Neural crest cell (in vitro differentiated cells): ENCODE results near the gene KCNG4. TPM values are rescaled to one million over a fixed set of nuclear protein-coding genes. Genes with fewer than 3 reads are reported as not detected.

Experiments
- DNase-seq: peaks from one replicate; pipeline ENCODE4 v3.0.0; 2021; ENCODE audit warnings: low read depth, mixed read lengths, low spot score
- H3K27ac Mint-ChIP-seq: one replicate; pipeline ENCODE4 v1.8.0; 2021; ENCODE audit warnings: mild to moderate bottlenecking, mixed read lengths; ENCODE audit not compliant: unreplicated experiment
- H3K27me3 Mint-ChIP-seq: 2 replicates; pipeline ENCODE4 v1.8.0; 2021; ENCODE audit warnings: low read depth, mild to moderate bottlenecking, mixed read lengths
- H3K36me3 Mint-ChIP-seq: 2 replicates; pipeline ENCODE4 v1.8.0; 2021; ENCODE audit warnings: low read depth, mild to moderate bottlenecking, mixed read lengths
- H3K4me1 Mint-ChIP-seq: 2 replicates; pipeline ENCODE4 v1.8.0; 2021; ENCODE audit warnings: mixed read lengths
- H3K4me3 Mint-ChIP-seq: one replicate; pipeline ENCODE4 v1.8.0; 2021; ENCODE audit warnings: mild to moderate bottlenecking, mixed read lengths
- H3K9me3 Mint-ChIP-seq: 2 replicates; pipeline ENCODE4 v1.8.0; 2021; ENCODE audit warnings: mixed read lengths
- CTCF ChIP-seq: fragments of 200-600 bp; sonication (generic); conservative IDR thresholded peaks from 2 replicates; pipeline ENCODE4 v1.5.0; 2021; ENCODE audit warnings: antibody characterized with exemption, mild to moderate bottlenecking
- total RNA-seq: library from RNA; stranded (reverse); gene quantifications from 2 replicates; pipeline ENCODE4 v1.2.1, GENCODE V29; 2021

Gene KCNG4
- total RNA-seq, 1 donor from 2014 or later, result not detected

- Mint-ChIP-seq H3K36me3 (no peaks in the 10 kb centered on the region), H3K27ac (no peak overlapping the region), H3K4me3 (no peak overlapping the region), H3K27me3 (peaks cover 6% of the 10 kb centered on the region), H3K9me3 (no peaks in the 10 kb centered on the region), H3K4me1 (peaks cover 12% of the 10 kb centered on the region)
- no peak for TF ChIP-seq CTCF
- peak; percentile 54 for DNase-seq
These were observed 26.6 kb upstream of the KCNG4 start for GRCh38 chr16:84266451-84266850.

GRCh38 chr16:84262939-84263338, 23.1 kb upstream of the KCNG4 start:
- Mint-ChIP-seq H3K27ac (no peak overlapping the region), H3K4me3 (no peak overlapping the region), H3K36me3 (no peaks in the 10 kb centered on the region), H3K27me3 (peaks cover 3% of the 10 kb centered on the region), H3K4me1 (peaks cover 8% of the 10 kb centered on the region), H3K9me3 (no peaks in the 10 kb centered on the region)
- DNase-seq, result no peak
- TF ChIP-seq CTCF, result no peak

GRCh38 chr16:84262031-84262430, 22.2 kb upstream of the KCNG4 start:
- Mint-ChIP-seq H3K4me1 (peaks cover 8% of the 10 kb centered on the region), H3K27ac (no peak overlapping the region), H3K36me3 (no peaks in the 10 kb centered on the region), H3K27me3 (peaks cover 8% of the 10 kb centered on the region), H3K9me3 (no peaks in the 10 kb centered on the region), H3K4me3 (no peak overlapping the region)
- DNase-seq, result no peak
- TF ChIP-seq CTCF, result no peak

- no peak for DNase-seq
- Mint-ChIP-seq H3K9me3 (peaks cover 3% of the 10 kb centered on the region), H3K27ac (no peak overlapping the region), H3K27me3 (peaks cover 13% of the 10 kb centered on the region), H3K4me3 (no peak overlapping the region), H3K36me3 (no peaks in the 10 kb centered on the region), H3K4me1 (no peaks in the 10 kb centered on the region)
- no peak for TF ChIP-seq CTCF
These were observed 21.1 kb upstream of the KCNG4 start for GRCh38 chr16:84260766-84261554.

GRCh38 chr16:84259691-84260090, 19.9 kb upstream of the KCNG4 start:
- TF ChIP-seq CTCF, result no peak
- H3K4me3 Mint-ChIP-seq, result no peak overlapping the region
- no peak overlapping the region for H3K27ac Mint-ChIP-seq
- H3K9me3 Mint-ChIP-seq, result peaks cover 3% of the 10 kb centered on the region
- no peaks in the 10 kb centered on the region for H3K4me1 Mint-ChIP-seq
- peaks cover 11% of the 10 kb centered on the region for H3K27me3 Mint-ChIP-seq
- no peaks in the 10 kb centered on the region for H3K36me3 Mint-ChIP-seq
- DNase-seq, result no peak
